ENCODE data around the gene ANKLE1. TPM values are rescaled to one million over a fixed set of nuclear protein-coding genes. Genes with fewer than 3 reads are reported as not detected.

Gene ANKLE1
- total and polyA plus RNA-seq, 2 experiments from 2014 or later = 9.1 to 20.2 TPM

DNA sequence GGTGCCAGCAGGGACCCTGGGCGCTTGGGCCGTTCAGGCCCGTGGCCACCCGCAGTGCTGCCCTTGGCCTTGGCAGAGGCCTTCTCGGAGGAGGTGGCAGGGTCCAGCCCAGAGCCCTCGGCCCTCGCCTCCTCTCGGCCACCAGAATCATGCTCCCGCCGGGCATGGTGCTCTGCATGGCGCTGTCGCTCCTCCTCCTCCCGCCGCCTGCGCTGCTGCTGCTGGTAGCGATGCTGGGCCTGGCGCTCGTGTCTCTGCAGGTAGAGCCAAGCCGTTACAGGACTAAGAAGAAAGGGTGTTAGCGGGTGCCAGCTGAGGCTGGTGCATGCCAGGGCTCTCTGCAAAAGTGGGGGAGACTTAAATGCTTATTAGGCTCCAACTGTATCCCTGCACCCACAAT, 43.4 kb downstream of the ANKLE1 start (continued):
- TF ChIP-seq, protein P1, sequence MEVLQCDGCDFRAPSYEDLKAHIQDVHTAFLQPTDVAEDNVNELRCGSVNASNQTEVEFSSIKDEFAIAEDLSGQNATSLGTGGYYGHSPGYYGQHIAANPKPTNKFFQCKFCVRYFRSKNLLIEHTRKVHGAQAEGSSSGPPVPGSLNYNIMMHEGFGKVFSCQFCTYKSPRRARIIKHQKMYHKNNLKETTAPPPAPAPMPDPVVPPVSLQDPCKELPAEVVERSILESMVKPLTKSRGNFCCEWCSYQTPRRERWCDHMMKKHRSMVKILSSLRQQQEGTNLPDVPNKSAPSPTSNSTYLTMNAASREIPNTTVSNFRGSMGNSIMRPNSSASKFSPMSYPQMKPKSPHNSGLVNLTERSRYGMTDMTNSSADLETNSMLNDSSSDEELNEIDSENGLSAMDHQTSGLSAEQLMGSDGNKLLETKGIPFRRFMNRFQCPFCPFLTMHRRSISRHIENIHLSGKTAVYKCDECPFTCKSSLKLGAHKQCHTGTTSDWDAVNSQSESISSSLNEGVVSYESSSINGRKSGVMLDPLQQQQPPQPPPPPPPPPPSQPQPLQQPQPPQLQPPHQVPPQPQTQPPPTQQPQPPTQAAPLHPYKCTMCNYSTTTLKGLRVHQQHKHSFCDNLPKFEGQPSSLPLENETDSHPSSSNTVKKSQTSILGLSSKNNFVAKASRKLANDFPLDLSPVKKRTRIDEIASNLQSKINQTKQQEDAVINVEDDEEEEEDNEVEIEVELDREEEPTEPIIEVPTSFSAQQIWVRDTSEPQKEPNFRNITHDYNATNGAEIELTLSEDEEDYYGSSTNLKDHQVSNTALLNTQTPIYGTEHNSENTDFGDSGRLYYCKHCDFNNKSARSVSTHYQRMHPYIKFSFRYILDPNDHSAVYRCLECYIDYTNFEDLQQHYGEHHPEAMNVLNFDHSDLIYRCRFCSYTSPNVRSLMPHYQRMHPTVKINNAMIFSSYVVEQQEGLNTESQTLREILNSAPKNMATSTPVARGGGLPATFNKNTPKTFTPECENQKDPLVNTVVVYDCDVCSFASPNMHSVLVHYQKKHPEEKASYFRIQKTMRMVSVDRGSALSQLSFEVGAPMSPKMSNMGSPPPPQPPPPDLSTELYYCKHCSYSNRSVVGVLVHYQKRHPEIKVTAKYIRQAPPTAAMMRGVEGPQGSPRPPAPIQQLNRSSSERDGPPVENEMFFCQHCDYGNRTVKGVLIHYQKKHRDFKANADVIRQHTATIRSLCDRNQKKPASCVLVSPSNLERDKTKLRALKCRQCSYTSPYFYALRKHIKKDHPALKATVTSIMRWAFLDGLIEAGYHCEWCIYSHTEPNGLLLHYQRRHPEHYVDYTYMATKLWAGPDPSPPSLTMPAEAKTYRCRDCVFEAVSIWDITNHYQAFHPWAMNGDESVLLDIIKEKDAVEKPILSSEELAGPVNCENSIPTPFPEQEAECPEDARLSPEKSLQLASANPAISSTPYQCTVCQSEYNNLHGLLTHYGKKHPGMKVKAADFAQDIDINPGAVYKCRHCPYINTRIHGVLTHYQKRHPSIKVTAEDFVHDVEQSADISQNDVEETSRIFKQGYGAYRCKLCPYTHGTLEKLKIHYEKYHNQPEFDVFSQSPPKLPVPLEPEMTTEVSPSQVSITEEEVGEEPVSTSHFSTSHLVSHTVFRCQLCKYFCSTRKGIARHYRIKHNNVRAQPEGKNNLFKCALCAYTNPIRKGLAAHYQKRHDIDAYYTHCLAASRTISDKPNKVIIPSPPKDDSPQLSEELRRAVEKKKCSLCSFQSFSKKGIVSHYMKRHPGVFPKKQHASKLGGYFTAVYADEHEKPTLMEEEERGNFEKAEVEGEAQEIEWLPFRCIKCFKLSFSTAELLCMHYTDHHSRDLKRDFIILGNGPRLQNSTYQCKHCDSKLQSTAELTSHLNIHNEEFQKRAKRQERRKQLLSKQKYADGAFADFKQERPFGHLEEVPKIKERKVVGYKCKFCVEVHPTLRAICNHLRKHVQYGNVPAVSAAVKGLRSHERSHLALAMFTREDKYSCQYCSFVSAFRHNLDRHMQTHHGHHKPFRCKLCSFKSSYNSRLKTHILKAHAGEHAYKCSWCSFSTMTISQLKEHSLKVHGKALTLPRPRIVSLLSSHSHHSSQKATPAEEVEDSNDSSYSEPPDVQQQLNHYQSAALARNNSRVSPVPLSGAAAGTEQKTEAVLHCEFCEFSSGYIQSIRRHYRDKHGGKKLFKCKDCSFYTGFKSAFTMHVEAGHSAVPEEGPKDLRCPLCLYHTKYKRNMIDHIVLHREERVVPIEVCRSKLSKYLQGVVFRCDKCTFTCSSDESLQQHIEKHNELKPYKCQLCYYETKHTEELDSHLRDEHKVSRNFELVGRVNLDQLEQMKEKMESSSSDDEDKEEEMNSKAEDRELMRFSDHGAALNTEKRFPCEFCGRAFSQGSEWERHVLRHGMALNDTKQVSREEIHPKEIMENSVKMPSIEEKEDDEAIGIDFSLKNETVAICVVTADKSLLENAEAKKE (CRISPR knock-in tag; IDR thresholded peaks at IDR 0.05) = no peak
- TF ChIP-seq POLR2AphosphoS5 (IDR thresholded peaks at IDR 0.05; ENCODE audit: low read depth) (no peak), EZH2 (IDR thresholded peaks at IDR 0.05; ENCODE audit: low read depth, unreplicated experiment) (no peak)

DNA sequence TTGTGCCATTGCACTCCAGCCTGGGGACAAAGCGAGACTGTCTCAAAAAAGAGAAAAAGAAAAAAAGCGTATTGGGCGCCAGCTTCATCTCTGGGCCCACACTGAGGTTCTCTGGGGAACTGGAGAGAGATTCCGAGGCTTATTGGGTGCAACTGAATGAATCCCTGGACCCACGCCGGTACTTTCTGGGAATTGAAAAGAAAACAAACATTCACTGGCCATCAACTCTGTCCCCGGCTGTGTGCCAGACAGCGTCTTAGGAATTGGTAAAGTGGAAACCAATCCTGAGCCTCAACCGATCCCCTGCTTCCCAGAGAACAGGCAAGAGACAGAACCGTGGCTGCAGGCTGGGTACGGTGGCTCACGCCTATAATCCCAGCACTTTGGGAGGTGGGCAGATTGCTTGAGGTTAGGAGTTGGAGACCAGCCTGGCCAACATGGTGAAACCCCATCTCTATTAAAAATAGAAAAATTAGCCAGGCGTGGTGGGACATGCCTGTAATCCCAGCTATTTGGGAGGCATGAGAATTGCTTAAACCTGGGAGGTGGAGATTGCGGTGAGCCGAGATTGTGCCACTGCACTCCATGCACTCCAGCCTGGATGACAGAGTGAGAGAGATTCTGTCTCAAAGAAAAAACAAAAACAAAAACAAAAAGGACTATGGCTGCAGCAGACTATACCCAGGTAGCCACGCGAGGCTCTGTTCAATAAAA, 44.3 kb downstream of the ANKLE1 start:
- H3K4me3 ChIP-seq = no peak overlapping the region
- H3K79me2 ChIP-seq (replicated peaks; ENCODE audit: insufficient read depth) = no peaks in the 10 kb centered on the region
- H4K20me1 ChIP-seq (replicated peaks; ENCODE audit: insufficient read depth) = no peaks in the 10 kb centered on the region; the same call in 1 of the 2 replicates
- no peak overlapping the region for H2AFZ ChIP-seq
- TF ChIP-seq NANOG (IDR thresholded peaks at IDR 0.05; ENCODE audit: borderline replicate concordance) = no peak
- TF ChIP-seq, protein P2, sequence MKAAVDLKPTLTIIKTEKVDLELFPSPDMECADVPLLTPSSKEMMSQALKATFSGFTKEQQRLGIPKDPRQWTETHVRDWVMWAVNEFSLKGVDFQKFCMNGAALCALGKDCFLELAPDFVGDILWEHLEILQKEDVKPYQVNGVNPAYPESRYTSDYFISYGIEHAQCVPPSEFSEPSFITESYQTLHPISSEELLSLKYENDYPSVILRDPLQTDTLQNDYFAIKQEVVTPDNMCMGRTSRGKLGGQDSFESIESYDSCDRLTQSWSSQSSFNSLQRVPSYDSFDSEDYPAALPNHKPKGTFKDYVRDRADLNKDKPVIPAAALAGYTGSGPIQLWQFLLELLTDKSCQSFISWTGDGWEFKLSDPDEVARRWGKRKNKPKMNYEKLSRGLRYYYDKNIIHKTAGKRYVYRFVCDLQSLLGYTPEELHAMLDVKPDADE (IDR thresholded peaks at IDR 0.05) = no peak
- no peak overlapping the region for H3K4me2 ChIP-seq
- peak overlapping the region; percentile 90; the same call in 2 of the 3 replicates for H3K4me3 Mint-ChIP-seq
- H3F3A ChIP-seq (replicated peaks; ENCODE audit: low read depth) = peaks cover 33% of the 10 kb centered on the region
- H3K27ac Mint-ChIP-seq = no peak overlapping the region; the same call in 1 of the 2 replicates
- peaks cover 20% of the 10 kb centered on the region for H3K36me3 Mint-ChIP-seq (ENCODE audit: low read depth)
- H3K9me2 ChIP-seq (ENCODE audit: insufficient read depth) = no peaks in the 10 kb centered on the region
- ATAC-seq (no peak), DNase-seq (ENCODE audit: low spot score) (no peak)
- peaks cover 25% of the 10 kb centered on the region for H3K4me1 ChIP-seq (ENCODE audit: insufficient read depth)
- H3K27me3 ChIP-seq (ENCODE audit: insufficient read depth) = peaks cover 9% of the 10 kb centered on the region; the same call in 1 of the 2 replicates
- peaks cover 28% of the 10 kb centered on the region for H3K4me1 Mint-ChIP-seq
- no peaks in the 10 kb centered on the region; the same call in 2 of the 3 replicates for H3K9me3 Mint-ChIP-seq
- H3K27ac ChIP-seq (ENCODE audit: low read depth) = 0 out of 2 replicates have a peak overlapping the region, but pooled peaks have one; percentile 37
- no peaks in the 10 kb centered on the region for H3K36me3 ChIP-seq (ENCODE audit: insufficient read depth)
- H3K27me3 Mint-ChIP-seq (ENCODE audit: insufficient read depth, low read depth, poor library complexity) = peaks cover 13% of the 10 kb centered on the region

Measured in GM23338 (cell line).